Testis (tissue), 3 donors: ENCODE results near the gene CHST8. TPM values are rescaled to one million over a fixed set of nuclear protein-coding genes. Genes with fewer than 3 reads are reported as not detected.

Experiments used
- DNase-seq: peaks from one replicate; pipeline ENCODE4 v3.0.0-alpha.2; 2019
- H3K27ac ChIP-seq, 2 donors: fragments of 200-600 bp; sonication (generic); one replicate each; pipeline ENCODE4 v1.5.1; 2019
- H3K27me3 ChIP-seq: fragments of 200-600 bp; sonication (generic); one replicate; pipeline ENCODE4 v1.5.1; 2019
- H3K36me3 ChIP-seq: fragments of 200-600 bp; sonication (generic); one replicate; pipeline ENCODE4 v1.5.1; 2017; ENCODE audit warnings: low read depth; ENCODE audit errors: missing control alignments
- H3K4me1 ChIP-seq: fragments of 200-600 bp; sonication (generic); one replicate; pipeline ENCODE4 v1.5.1; 2019
- H3K4me3 ChIP-seq, 2 donors: fragments of 200-600 bp; sonication (generic); one replicate each; pipeline ENCODE4 v1.5.1; 2017 to 2019
- H3K9me3 ChIP-seq: fragments of 200-600 bp; sonication (generic); one replicate; pipeline ENCODE4 v1.5.1; 2017
- POLR2A ChIP-seq: fragments of 450-650 bp; IDR thresholded peaks from one replicate; pipeline ENCODE4 v1.6.1; 2017; ENCODE audit warnings: antibody characterized with exemption, mild to moderate bottlenecking, moderate library complexity
- WGBS, 2 donors: methylation state at CpG; one replicate each; pipeline ENCODE4 v1.1.5; 2018; 5-methylcytosine and 5-hydroxymethylcytosine counted together
- intact Hi-C: fragments of 100-400 bp; cut with DNase I; formaldehyde crosslinking; loops from one replicate; pipeline ENCODE4 v1.15.1; 2023; ENCODE audit warnings: low total_unique reads
- polyA plus RNA-seq: library from polyadenylated mRNA; stranded (reverse); fragments of 350-450 nt; fragmentation: Illumina TruSeq; extraction: RNeasy Lipid Tissue Mini Kit (QIAGEN cat#74804); gene quantifications from one replicate; pipeline ENCODE4 v1.2.3, GENCODE V29; 2014; ENCODE audit warnings: low read depth, low replicate concordance; ENCODE audit not compliant: insufficient read depth
- total RNA-seq, 2 donors: library from RNA; depleted of rRNA; stranded (reverse); fragments of >200 nt; gene quantifications; one replicate each; pipeline ENCODE4 v1.2.3, GENCODE V29; 2016
- TF ChIP-seq, protein P1 (sequence below), 3 experiments: fragments of 450-650 bp in 2 of 3; fragments of 200-600 bp in 1 of 3; sonication (generic) in 1 of 3; IDR thresholded peaks; one replicate each; pipeline ENCODE4 v1.5.1; 2016 to 2019; ENCODE audit warnings: antibody characterized with exemption in 3 of 3, mild to moderate bottlenecking in 2 of 3, moderate library complexity in 1 of 3

The CHST8 gene
- total and polyA plus RNA-seq, 3 donors from 2014 or later = 0.75 to 0.93 (median 0.79) TPM

GRCh38 chr19:33647146-33647545 is 25.4 kb downstream of the CHST8 start:
- Histone ChIP-seq H3K27me3 (no peaks in the 10 kb centered on the region), H3K4me3 (no peak overlapping the region), H3K4me1 (no peaks in the 10 kb centered on the region), H3K9me3 (no peaks in the 10 kb centered on the region), H3K36me3 (no peaks in the 10 kb centered on the region), H3K27ac (no peak overlapping the region)
- DNase-seq = no peak
- intact Hi-C loops = no loop called here
- TF ChIP-seq, protein P1, sequence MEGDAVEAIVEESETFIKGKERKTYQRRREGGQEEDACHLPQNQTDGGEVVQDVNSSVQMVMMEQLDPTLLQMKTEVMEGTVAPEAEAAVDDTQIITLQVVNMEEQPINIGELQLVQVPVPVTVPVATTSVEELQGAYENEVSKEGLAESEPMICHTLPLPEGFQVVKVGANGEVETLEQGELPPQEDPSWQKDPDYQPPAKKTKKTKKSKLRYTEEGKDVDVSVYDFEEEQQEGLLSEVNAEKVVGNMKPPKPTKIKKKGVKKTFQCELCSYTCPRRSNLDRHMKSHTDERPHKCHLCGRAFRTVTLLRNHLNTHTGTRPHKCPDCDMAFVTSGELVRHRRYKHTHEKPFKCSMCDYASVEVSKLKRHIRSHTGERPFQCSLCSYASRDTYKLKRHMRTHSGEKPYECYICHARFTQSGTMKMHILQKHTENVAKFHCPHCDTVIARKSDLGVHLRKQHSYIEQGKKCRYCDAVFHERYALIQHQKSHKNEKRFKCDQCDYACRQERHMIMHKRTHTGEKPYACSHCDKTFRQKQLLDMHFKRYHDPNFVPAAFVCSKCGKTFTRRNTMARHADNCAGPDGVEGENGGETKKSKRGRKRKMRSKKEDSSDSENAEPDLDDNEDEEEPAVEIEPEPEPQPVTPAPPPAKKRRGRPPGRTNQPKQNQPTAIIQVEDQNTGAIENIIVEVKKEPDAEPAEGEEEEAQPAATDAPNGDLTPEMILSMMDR (IDR thresholded peaks at IDR 0.05) = no peak
- TF ChIP-seq POLR2A = no peak
- WGBS, 2 donors = 74 to 79% methylated on average over 6 of the region's 6 CpGs

- intact Hi-C loops = no loop called here
These were observed 28.0 kb downstream of the CHST8 start for GRCh38 chr19:33649627-33650305.

GRCh38 chr19:33653684-33654083 is 31.9 kb downstream of the CHST8 start:
- Histone ChIP-seq H3K9me3 (no peaks in the 10 kb centered on the region), H3K36me3 (no peaks in the 10 kb centered on the region), H3K4me1 (no peaks in the 10 kb centered on the region), H3K27me3 (no peaks in the 10 kb centered on the region), H3K27ac (no peak overlapping the region), H3K4me3 (no peak overlapping the region)
- WGBS, 2 donors = 83 to 86% methylated on average over 2 of the region's 2 CpGs
- no peak for TF ChIP-seq POLR2A
- TF ChIP-seq, protein P1 (IDR thresholded peaks at IDR 0.05) = no peak
- DNase-seq = no peak
- intact Hi-C loops = no loop called here

More at GRCh38 chr19:33649627-33650305, 28.0 kb downstream of the CHST8 start:
- no peak overlapping the region for H3K27ac ChIP-seq
- no peaks in the 10 kb centered on the region for H3K36me3 ChIP-seq
- H3K9me3 ChIP-seq = no peaks in the 10 kb centered on the region
- H3K4me1 ChIP-seq = no peaks in the 10 kb centered on the region
- H3K27me3 ChIP-seq = no peaks in the 10 kb centered on the region
- TF ChIP-seq POLR2A = no peak
- TF ChIP-seq, protein P1 (IDR thresholded peaks at IDR 0.05) = no peak
- DNase-seq = no peak
- 56 to 70% methylated on average over 4 of the region's 4 CpGs for WGBS, 2 donors
- no peak overlapping the region for H3K4me3 ChIP-seq

DNA sequence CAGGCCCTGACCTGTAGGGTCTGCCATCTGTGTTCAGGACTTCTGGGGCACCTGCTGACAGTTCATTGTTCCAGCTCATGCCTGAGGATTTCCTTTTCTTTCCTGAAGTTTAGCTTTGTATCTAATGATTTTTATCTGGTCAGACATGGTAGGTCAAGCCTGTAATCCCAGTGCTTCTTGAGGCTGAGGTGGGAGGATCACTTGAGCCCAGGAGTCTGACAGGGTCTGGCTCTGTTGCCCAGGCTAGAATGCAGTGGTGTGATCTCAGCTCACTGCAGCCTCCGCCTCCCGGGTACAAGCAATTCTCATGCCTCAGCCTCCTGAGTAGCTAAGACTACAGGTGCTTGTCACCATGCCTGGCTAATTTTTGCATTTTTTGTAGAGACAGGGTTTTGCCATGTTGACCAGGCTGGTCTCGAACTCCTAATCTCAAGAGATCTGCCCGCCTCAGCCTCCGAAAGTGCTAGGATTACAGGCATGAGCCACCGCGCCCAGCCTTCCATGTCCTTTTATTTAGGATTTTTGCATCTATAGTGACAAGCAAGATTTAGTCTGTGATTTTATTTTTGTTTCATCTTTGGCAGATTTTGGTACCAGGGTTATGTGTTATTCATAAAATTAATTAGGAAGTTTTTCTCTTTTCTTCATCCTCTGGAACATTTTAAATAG is 33.2 kb downstream of the CHST8 start:
- no peaks in the 10 kb centered on the region for H3K4me1 ChIP-seq
- no peak overlapping the region for H3K27ac ChIP-seq
- DNase-seq = no peak
- no peak for TF ChIP-seq POLR2A
- TF ChIP-seq, protein P1 (IDR thresholded peaks at IDR 0.05) = no peak
- no peaks in the 10 kb centered on the region for H3K27me3 ChIP-seq
- H3K9me3 ChIP-seq = no peaks in the 10 kb centered on the region
- H3K36me3 ChIP-seq = no peaks in the 10 kb centered on the region
- WGBS, 2 donors = 75 to 98% methylated on average over 6 to 7 of the region's 7 CpGs
- intact Hi-C loops = no loop called here
- H3K4me3 ChIP-seq = no peak overlapping the region
